Lung (tissue), 16 donors: Measurements from ENCODE around the gene MRGPRX4. TPM values are rescaled to one million over a fixed set of nuclear protein-coding genes. Genes with fewer than 3 reads are reported as not detected.
"Not testable (repeated sequence)": the region's sequence is repeated elsewhere in the genome, so short reads cannot be mapped to it uniquely, and the experiment has no call there.

ENCODE experiments used
- ATAC-seq: fragments of 200-7000 bp; cut with Tn5 transposase; one replicate; pipeline ENCODE4 v1.9.1; 2020; ENCODE audit warnings: moderate number of reproducible peaks; ENCODE audit not compliant: insufficient read depth, low FRiP score
- DNase-seq, 3 donors: peaks; one replicate each; pipeline ENCODE4 v3.0.0-alpha.2; 2013 to 2017
- H3K27ac ChIP-seq, 2 donors: one replicate each; pipeline ENCODE4 v1.5.1; 2013; ENCODE audit warnings: mild to moderate bottlenecking in 2 of 2, moderate library complexity in 2 of 2, control low read depth in 1 of 2, inconsistent platforms in 1 of 2, low read depth in 1 of 2, low read length in 1 of 2
- H3K27me3 ChIP-seq, 3 donors: one replicate each; pipeline ENCODE4 v1.5.1; 2013; ENCODE audit warnings: low read length in 2 of 3; ENCODE audit not compliant: control insufficient read depth in 3 of 3, insufficient read depth in 3 of 3
- H3K36me3 ChIP-seq, 4 donors: one replicate each; pipeline ENCODE4 v1.5.1; 2013; ENCODE audit warnings: low read length in 4 of 4, mild to moderate bottlenecking in 1 of 4, moderate library complexity in 1 of 4; ENCODE audit not compliant: control insufficient read depth in 4 of 4, insufficient read depth in 4 of 4
- H3K4me1 ChIP-seq, 5 donors: one replicate each; pipeline ENCODE4 v1.5.1; 2013; ENCODE audit warnings: low read length in 5 of 5, mild to moderate bottlenecking in 2 of 5, moderate library complexity in 1 of 5; ENCODE audit not compliant: control insufficient read depth in 5 of 5, insufficient read depth in 5 of 5
- H3K4me3 ChIP-seq: one replicate; pipeline ENCODE4 v1.5.1; 2013; ENCODE audit warnings: mild to moderate bottlenecking, control low read depth, moderate library complexity
- H3K9ac ChIP-seq, 2 donors: one replicate each; pipeline ENCODE4 v1.5.1; 2013; ENCODE audit warnings: low read length in 2 of 2, control low read depth in 1 of 2; ENCODE audit not compliant: insufficient read depth in 1 of 2
- H3K9me3 ChIP-seq, 4 donors: one replicate each; pipeline ENCODE4 v1.5.1; 2013; ENCODE audit warnings: low read length in 3 of 4, mild to moderate bottlenecking in 1 of 4, moderate library complexity in 1 of 4; ENCODE audit not compliant: control insufficient read depth in 4 of 4, insufficient read depth in 3 of 4
- CTCF ChIP-seq: IDR thresholded peaks from 2 replicates; pipeline ENCODE4 v1.5.1; 2012; ENCODE audit warnings: mild to moderate bottlenecking; ENCODE audit errors: control extremely low read depth, extremely low read depth
- WGBS, 2 donors: extraction: QIAGEN DNeasy Blood & Tissue Kit; methylation state at CpG; one replicate each; pipeline ENCODE4 v1.1.7; 2013; 5-methylcytosine and 5-hydroxymethylcytosine counted together
- long read RNA-seq, 5 donors: transcript quantifications; one replicate each; lab custom pipeline, GENCODE V29; 2026
- polyA plus RNA-seq, 2 donors: library from polyadenylated mRNA; stranded (reverse); fragments of 200-250 nt; gene quantifications; one replicate each; pipeline ENCODE4 v1.2.1, GENCODE V29; 2013
- total RNA-seq, 2 donors: library from RNA; depleted of rRNA in 1 of 2; stranded (reverse); fragments of >200 nt in 1 of 2; gene quantifications; one replicate each; pipeline ENCODE4 v1.2.1, GENCODE V29; 2014 to 2021
- donor health status: control.
- donor health status: control.
- donor health status: Bipolar disorder and iron deficiency.
- donor health status: healthy.
- donor health status: DM: yes; HTN: yes; CAD: no.

Gene MRGPRX4
- total RNA-seq, result not detected
- polyA plus RNA-seq, result not detected
- long read RNA-seq, donor 1, result 0 reads
- long read RNA-seq, donor 2, result 0 reads
- long read RNA-seq, donor 3, result 0 reads
- long read RNA-seq, donor 4, result 0 reads
- long read RNA-seq, donor 5, result 0 reads

GRCh38 chr11:18172666-18173065, at the start of gene MRGPRX4:
MRGPRX4 (plus strand) TSS chr11:18172837; CDS start chr11:18173257, 420 bp downstream.
- DNase-seq (no peak), ATAC-seq (no peak)
- Histone ChIP-seq H3K36me3 (no peaks in the 10 kb centered on the region), H3K4me3 (no peak within 1 kb of the TSS), H3K9me3 (no peaks in the 10 kb centered on the region), H3K27me3 (peaks cover 0 to 3% (median 0%) of the 10 kb centered on the region in 3 donors), H3K9ac (no peak within 1 kb of the TSS), H3K27ac (no peak within 1 kb of the TSS), H3K4me1 (no peaks in the 10 kb centered on the region)
- TF ChIP-seq CTCF, result no peak
- 75 to 76% methylated on average over 3 of the region's 3 CpGs for WGBS, 2 donors

GRCh38 chr11:18131115-18131514, 41.5 kb upstream of the MRGPRX4 start:
- H3K27ac ChIP-seq, H3K36me3 ChIP-seq, H3K9me3 ChIP-seq, H3K9ac ChIP-seq, H3K4me3 ChIP-seq, H3K4me1 ChIP-seq, H3K27me3 ChIP-seq, ATAC-seq, DNase-seq: not testable (repeated sequence)
- WGBS, 2 donors, result 86 to 93% methylated on average over 4 of the region's 4 CpGs

GRCh38 chr11:18132341-18132740, 40.3 kb upstream of the MRGPRX4 start, which contains the start of gene MRGPRX3:
MRGPRX3 (plus strand) TSS chr11:18132571; CDS start chr11:18137203, 4,632 bp downstream.
- Histone ChIP-seq H3K4me1 (no peaks in the 10 kb centered on the region), H3K4me3 (no peak within 1 kb of the TSS), H3K27ac (no peak within 1 kb of the TSS), H3K9me3 (no peaks in the 10 kb centered on the region), H3K36me3 (no peaks in the 10 kb centered on the region), H3K27me3 (peaks cover 0 to 3% (median 0%) of the 10 kb centered on the region in 3 donors), H3K9ac (no peak within 1 kb of the TSS)
- no peak for ATAC-seq
- WGBS, 2 donors, result 60 to 62% methylated on average over 3 of the region's 3 CpGs
- no peak for DNase-seq
- no peak for TF ChIP-seq CTCF

GRCh38 chr11:18135308-18135707, 37.3 kb upstream of the MRGPRX4 start:
- H3K4me3 ChIP-seq, result no peak overlapping the region
- ATAC-seq, result no peak
- no peak for DNase-seq
- H3K4me1 ChIP-seq, result no peaks in the 10 kb centered on the region
- no peak for TF ChIP-seq CTCF
- H3K9me3 ChIP-seq, result no peaks in the 10 kb centered on the region
- peaks cover 0 to 3% (median 0%) of the 10 kb centered on the region in 3 donors for H3K27me3 ChIP-seq
- H3K9ac ChIP-seq, result no peak overlapping the region
- no peaks in the 10 kb centered on the region for H3K36me3 ChIP-seq
- H3K27ac ChIP-seq, result no peak overlapping the region
- WGBS, 2 donors, result 39 to 43% methylated on average over 2 of the region's 2 CpGs
